GM12872 (cell line): Measurements from ENCODE around the gene RPN2.

Experiments used
- CTCF ChIP-seq: IDR thresholded peaks from 3 replicates; pipeline ENCODE4 v1.5.1; 2011; ENCODE audit warnings: low read depth, mild to moderate bottlenecking, low read length, moderate library complexity; ENCODE audit not compliant: insufficient read depth

RPN2 gene

GRCh38 chr20:37274851-37275524 is 95.9 kb downstream of the RPN2 start:
- no peak for TF ChIP-seq CTCF

- TF ChIP-seq CTCF, result peak; percentile 42; the same call in 2 of the 3 replicates
Measured at GRCh38 chr20:37276494-37277252, 97.5 kb downstream of the RPN2 start.

- TF ChIP-seq CTCF, result no peak
Measured at GRCh38 chr20:37277253-37277593, 98.1 kb downstream of the RPN2 start.

GRCh38 chr20:37278966-37279590 is 99.9 kb downstream of the RPN2 start:
- TF ChIP-seq CTCF, result no peak

GRCh38 chr20:37279820-37280219 is 100.7 kb downstream of the RPN2 start:
- no peak for TF ChIP-seq CTCF

GRCh38 chr20:37280403-37280802 is 101.3 kb downstream of the RPN2 start:
- TF ChIP-seq CTCF, result no peak

GRCh38 chr20:37282556-37282955 is 103.4 kb downstream of the RPN2 start:
- TF ChIP-seq CTCF, result no peak
